Memory B cell (primary cell): Measurements from ENCODE around the gene DOCK10.
"Not testable (repeated sequence)": the region's sequence is repeated elsewhere in the genome, so short reads cannot be mapped to it uniquely, and the experiment has no call there.

ENCODE experiments used
- ATAC-seq: fragments of 150-1000 bp; cut with Tn5 transposase; 2 replicates; pipeline ENCODE4 v1.10.0; 2021; ENCODE audit warnings: low read depth, mild to moderate bottlenecking, moderate library complexity
- DNase-seq, 2 donors: peaks; one replicate each; pipeline ENCODE4 v3.0.0; 2022; ENCODE audit warnings: low spot score in 2 of 2
- H3K27ac Mint-ChIP-seq: one replicate; pipeline ENCODE4 v1.8.0; 2022; ENCODE audit warnings: mild to moderate bottlenecking, moderate library complexity, mixed read lengths
- H3K27me3 Mint-ChIP-seq: one replicate; pipeline ENCODE4 v1.8.0; 2022; ENCODE audit warnings: mixed read lengths
- H3K36me3 Mint-ChIP-seq: one replicate; pipeline ENCODE4 v1.8.0; 2022; ENCODE audit warnings: mild to moderate bottlenecking, mixed read lengths
- H3K4me1 Mint-ChIP-seq: one replicate; pipeline ENCODE4 v1.8.0; 2022; ENCODE audit warnings: mixed read lengths
- H3K4me3 Mint-ChIP-seq: one replicate; pipeline ENCODE4 v1.8.0; 2022; ENCODE audit warnings: mild to moderate bottlenecking, moderate library complexity, mixed read lengths
- H3K9me3 Mint-ChIP-seq: one replicate; pipeline ENCODE4 v1.8.0; 2022; ENCODE audit warnings: mixed read lengths

The DOCK10 gene

DNA sequence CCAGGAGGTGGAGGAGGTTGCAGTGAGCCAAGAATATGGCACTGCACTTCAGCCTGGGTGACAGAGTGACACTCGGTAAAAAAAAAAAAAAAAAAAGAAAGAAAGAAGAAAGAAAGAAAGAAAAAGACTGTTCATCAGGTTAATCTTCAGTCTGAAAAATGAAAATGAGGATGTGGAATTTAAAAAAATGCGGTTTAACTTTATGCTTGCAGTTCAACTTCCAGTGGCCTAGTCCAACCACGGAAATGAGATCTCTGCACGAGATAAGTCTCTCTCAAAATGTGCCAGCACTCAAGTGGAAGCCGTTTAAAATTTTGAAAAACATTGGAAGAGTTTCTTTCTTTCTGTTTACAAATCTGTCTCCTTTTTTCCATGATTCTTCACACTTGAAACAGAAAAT, 112.1 kb downstream of the DOCK10 start:
- Mint-ChIP-seq H3K9me3 (no peaks in the 10 kb centered on the region), H3K27ac (peak overlapping the region; percentile 69), H3K4me3 (no peak overlapping the region), H3K4me1 (peaks cover 71% of the 10 kb centered on the region), H3K36me3 (peaks cover 35% of the 10 kb centered on the region), H3K27me3 (no peaks in the 10 kb centered on the region)
- no peak for DNase-seq
- ATAC-seq = no peak

DNA sequence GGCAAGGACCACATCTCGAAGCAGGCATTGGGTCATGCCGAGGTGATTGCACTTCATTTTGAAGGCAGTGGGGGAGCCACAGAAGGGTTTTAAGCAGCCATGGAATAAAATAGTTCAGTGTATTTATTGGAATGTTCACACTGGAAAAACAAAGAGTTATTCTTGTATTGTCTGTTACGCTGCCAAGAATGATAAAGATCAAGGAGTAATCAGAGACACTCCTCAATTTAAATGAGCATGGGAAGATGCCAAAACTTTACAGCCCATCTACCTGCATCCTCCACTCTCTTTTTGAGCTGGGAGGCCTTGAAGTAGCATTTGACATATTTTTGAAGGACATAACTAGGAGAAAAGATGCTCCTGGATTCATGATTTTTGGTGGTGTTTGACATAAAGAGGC, 112.8 kb downstream of the DOCK10 start:
- H3K27me3 Mint-ChIP-seq = no peaks in the 10 kb centered on the region
- H3K4me3 Mint-ChIP-seq = no peak overlapping the region

DNA sequence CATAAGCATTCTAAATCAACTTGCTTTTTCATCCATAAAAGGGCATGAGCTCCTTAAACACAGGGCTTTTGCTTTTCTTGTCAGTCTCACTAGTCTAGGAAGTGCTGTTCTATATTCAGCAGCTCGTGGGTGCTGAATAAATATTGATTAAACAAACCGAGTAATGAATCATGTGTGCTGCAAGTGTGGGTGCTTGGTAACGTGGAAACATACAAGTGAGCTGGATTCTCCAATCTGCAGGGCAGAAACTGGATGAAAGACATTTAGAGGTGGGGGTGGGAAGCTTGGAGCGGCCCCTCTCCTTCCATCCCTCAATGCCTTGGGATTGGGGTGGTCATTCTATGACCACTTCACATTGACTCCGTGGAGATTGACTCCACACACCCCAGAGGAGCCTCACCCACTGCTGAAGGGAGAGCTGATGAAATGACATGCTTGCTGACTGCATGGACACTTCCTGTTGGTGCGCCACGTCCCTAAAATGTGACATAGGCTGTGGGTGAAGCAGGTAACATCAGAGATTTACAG, 114.6 kb downstream of the DOCK10 start:
- H3K27me3 Mint-ChIP-seq = no peaks in the 10 kb centered on the region
- peaks cover 35% of the 10 kb centered on the region for H3K36me3 Mint-ChIP-seq
- no peak for DNase-seq
- H3K4me3 Mint-ChIP-seq = peak overlapping the region; percentile 22
- H3K27ac Mint-ChIP-seq = peak overlapping the region; percentile 84
- peak; percentile 22 for ATAC-seq
- H3K9me3 Mint-ChIP-seq = no peaks in the 10 kb centered on the region
- H3K4me1 Mint-ChIP-seq = peaks cover 64% of the 10 kb centered on the region

More for the DNA sequence above, 112.8 kb downstream of the DOCK10 start:
- ATAC-seq = no peak
- Mint-ChIP-seq H3K27ac (no peak overlapping the region), H3K4me1 (peaks cover 69% of the 10 kb centered on the region), H3K36me3 (peaks cover 33% of the 10 kb centered on the region), H3K9me3 (no peaks in the 10 kb centered on the region)
- DNase-seq = no peak

GRCh38 chr2:224927011-224927410, 115.3 kb downstream of the DOCK10 start:
- Mint-ChIP-seq H3K27me3 (no peaks in the 10 kb centered on the region), H3K27ac (peak overlapping the region; percentile 84), H3K4me3 (peak overlapping the region; percentile 51), H3K36me3 (peaks cover 34% of the 10 kb centered on the region), H3K9me3 (no peaks in the 10 kb centered on the region), H3K4me1 (peaks cover 63% of the 10 kb centered on the region)
- DNase-seq (no peak), ATAC-seq (peak; percentile 42)

DNA sequence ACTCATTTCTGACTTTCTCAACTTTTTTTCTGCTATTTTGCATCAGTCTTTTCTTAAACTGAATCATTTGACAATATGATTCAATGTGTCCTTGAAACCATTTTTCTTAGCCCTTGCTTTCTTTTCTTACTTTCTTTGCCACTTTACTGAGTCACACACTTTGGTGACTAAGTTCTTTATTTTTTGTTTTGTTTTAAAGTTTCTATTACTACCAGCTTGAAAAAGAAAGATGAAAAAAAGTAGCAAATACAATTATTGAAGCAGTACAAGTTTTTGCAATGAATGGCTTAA, 116.5 kb downstream of the DOCK10 start:
- H3K4me3 Mint-ChIP-seq = no peak overlapping the region
- H3K9me3 Mint-ChIP-seq = no peaks in the 10 kb centered on the region
- H3K27ac Mint-ChIP-seq = peak overlapping the region; percentile 84
- DNase-seq (no peak), ATAC-seq (no peak)
- H3K4me1 Mint-ChIP-seq = peaks cover 56% of the 10 kb centered on the region
- H3K36me3 Mint-ChIP-seq = peaks cover 30% of the 10 kb centered on the region
- H3K27me3 Mint-ChIP-seq = no peaks in the 10 kb centered on the region

- peaks cover 52% of the 10 kb centered on the region for H3K4me1 Mint-ChIP-seq
- H3K27ac Mint-ChIP-seq = peak overlapping the region; percentile 84
- ATAC-seq (no peak), DNase-seq (no peak)
- H3K36me3 Mint-ChIP-seq = peaks cover 26% of the 10 kb centered on the region
- no peak overlapping the region for H3K4me3 Mint-ChIP-seq
- no peaks in the 10 kb centered on the region for H3K27me3 Mint-ChIP-seq
- no peaks in the 10 kb centered on the region for H3K9me3 Mint-ChIP-seq
Observed at GRCh38 chr2:224925061-224925809, 117.0 kb downstream of the DOCK10 start.

DNA sequence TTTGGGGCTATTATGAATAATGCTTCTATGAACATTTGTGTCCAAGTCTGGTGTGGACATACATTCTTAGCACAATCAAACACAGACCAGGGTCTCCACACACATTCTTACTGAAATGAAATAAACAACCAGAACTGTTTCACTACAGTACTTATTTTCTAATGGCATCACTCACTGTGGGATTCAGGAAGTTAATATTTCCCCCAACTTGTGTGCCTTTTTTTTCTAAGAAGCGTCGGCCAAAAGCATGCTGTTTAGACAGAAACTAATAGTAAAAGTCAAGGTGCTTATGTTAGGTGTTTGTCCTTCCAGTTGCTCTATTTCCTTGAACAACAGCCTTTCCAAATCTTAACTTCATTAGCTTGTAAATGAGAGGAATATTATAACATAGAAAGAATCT, 117.6 kb downstream of the DOCK10 start:
- ATAC-seq (no peak), DNase-seq (no peak)
- H3K27me3 Mint-ChIP-seq = no peaks in the 10 kb centered on the region
- peak overlapping the region; percentile 84 for H3K27ac Mint-ChIP-seq
- no peaks in the 10 kb centered on the region for H3K9me3 Mint-ChIP-seq
- H3K4me1 Mint-ChIP-seq = peaks cover 52% of the 10 kb centered on the region
- H3K36me3 Mint-ChIP-seq = peaks cover 26% of the 10 kb centered on the region
- H3K4me3 Mint-ChIP-seq = no peak overlapping the region

GRCh38 chr2:224922142-224922727, 120.0 kb downstream of the DOCK10 start:
- Mint-ChIP-seq H3K4me1 (peaks cover 35% of the 10 kb centered on the region), H3K9me3 (no peaks in the 10 kb centered on the region), H3K36me3 (peaks cover 15% of the 10 kb centered on the region), H3K4me3 (peak overlapping the region; percentile 40), H3K27me3 (no peaks in the 10 kb centered on the region), H3K27ac (peak overlapping the region; percentile 11)
- ATAC-seq = peak; percentile 74
- DNase-seq = no peak

- Mint-ChIP-seq H3K36me3 (peaks cover 2% of the 10 kb centered on the region), H3K27me3 (no peaks in the 10 kb centered on the region), H3K4me3 (no peak overlapping the region), H3K27ac (no peak overlapping the region), H3K9me3 (no peaks in the 10 kb centered on the region), H3K4me1 (peaks cover 12% of the 10 kb centered on the region)
- no peak for ATAC-seq
- no peak for DNase-seq
Observed at GRCh38 chr2:224919472-224920110, 122.7 kb downstream of the DOCK10 start.

GRCh38 chr2:224918626-224919471, 123.4 kb downstream of the DOCK10 start:
- H3K4me3 Mint-ChIP-seq = no peak overlapping the region
- H3K27me3 Mint-ChIP-seq = no peaks in the 10 kb centered on the region
- H3K27ac Mint-ChIP-seq = no peak overlapping the region
- H3K9me3 Mint-ChIP-seq = no peaks in the 10 kb centered on the region
- no peaks in the 10 kb centered on the region for H3K36me3 Mint-ChIP-seq
- H3K4me1 Mint-ChIP-seq = peaks cover 5% of the 10 kb centered on the region
- ATAC-seq (no peak), DNase-seq (no peak)

- not testable (repeated sequence) for H3K27me3 Mint-ChIP-seq, H3K4me3 Mint-ChIP-seq, DNase-seq, H3K36me3 Mint-ChIP-seq, ATAC-seq, H3K9me3 Mint-ChIP-seq, H3K4me1 Mint-ChIP-seq, H3K27ac Mint-ChIP-seq
Observed at GRCh38 chr2:224917246-224917645, 125.0 kb downstream of the DOCK10 start.

DNA sequence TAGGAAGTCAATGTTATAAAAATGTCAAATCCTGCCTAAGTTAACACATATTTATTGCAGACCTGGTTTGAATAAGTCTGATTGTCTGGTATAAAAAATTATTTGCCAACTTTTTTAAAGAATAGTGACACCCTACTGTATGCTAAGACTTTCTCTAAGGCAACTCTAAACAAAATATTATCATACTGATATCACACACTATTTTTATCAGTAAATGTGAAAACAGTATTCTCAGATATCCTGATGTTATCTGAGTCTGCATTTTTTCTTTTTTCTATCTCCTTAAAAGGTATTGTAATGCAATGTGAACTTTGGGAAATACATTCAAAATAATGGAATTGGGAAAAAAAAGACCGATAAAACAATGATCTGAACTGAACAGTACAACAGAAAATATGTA, 127.1 kb downstream of the DOCK10 start:
- Mint-ChIP-seq H3K4me1 (peaks cover 16% of the 10 kb centered on the region), H3K4me3 (no peak overlapping the region), H3K27ac (no peak overlapping the region), H3K27me3 (no peaks in the 10 kb centered on the region), H3K36me3 (peaks cover 6% of the 10 kb centered on the region), H3K9me3 (no peaks in the 10 kb centered on the region)
- ATAC-seq (no peak), DNase-seq (no peak)

DNA sequence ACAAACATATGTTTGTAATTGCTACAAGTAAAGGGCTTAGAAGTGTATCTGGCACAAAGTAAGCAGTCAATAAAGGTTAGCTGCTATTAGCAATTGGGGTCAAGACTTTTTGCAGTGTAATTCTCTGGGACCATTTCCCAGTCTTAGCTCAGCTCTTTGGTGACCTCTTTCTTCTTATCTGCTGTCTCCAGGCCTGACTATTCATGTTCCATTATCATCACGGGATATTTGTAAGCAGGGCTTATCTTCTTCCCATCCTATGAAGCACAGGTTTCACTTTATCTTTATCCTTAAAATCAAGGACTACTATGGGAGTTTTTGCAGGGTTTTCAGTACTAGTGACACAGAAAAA, 131.7 kb downstream of the DOCK10 start:
- Mint-ChIP-seq H3K36me3 (peaks cover 25% of the 10 kb centered on the region), H3K4me1 (peaks cover 40% of the 10 kb centered on the region)

More for the DNA sequence above, 131.7 kb downstream of the DOCK10 start:
- H3K27me3 Mint-ChIP-seq = no peaks in the 10 kb centered on the region
- H3K4me3 Mint-ChIP-seq = no peak overlapping the region
- H3K27ac Mint-ChIP-seq = peak overlapping the region; percentile 77
- DNase-seq (no peak), ATAC-seq (no peak)
- no peaks in the 10 kb centered on the region for H3K9me3 Mint-ChIP-seq
